Hypothalamus (tissue), 51 donors: ENCODE results near the gene BRCA1.
A peak's percentile ranks its signal among the peaks of the same experiment; 100 is the strongest.
"Not testable (repeated sequence)": the region's sequence is repeated elsewhere in the genome, so short reads cannot be mapped to it uniquely, and the experiment has no call there.

Source experiments
- DNase-seq, 51 donors: peaks; one replicate each; lab custom pipeline; 2025; lab: John Stamatoyannopoulos, UW

The BRCA1 gene

DNA sequence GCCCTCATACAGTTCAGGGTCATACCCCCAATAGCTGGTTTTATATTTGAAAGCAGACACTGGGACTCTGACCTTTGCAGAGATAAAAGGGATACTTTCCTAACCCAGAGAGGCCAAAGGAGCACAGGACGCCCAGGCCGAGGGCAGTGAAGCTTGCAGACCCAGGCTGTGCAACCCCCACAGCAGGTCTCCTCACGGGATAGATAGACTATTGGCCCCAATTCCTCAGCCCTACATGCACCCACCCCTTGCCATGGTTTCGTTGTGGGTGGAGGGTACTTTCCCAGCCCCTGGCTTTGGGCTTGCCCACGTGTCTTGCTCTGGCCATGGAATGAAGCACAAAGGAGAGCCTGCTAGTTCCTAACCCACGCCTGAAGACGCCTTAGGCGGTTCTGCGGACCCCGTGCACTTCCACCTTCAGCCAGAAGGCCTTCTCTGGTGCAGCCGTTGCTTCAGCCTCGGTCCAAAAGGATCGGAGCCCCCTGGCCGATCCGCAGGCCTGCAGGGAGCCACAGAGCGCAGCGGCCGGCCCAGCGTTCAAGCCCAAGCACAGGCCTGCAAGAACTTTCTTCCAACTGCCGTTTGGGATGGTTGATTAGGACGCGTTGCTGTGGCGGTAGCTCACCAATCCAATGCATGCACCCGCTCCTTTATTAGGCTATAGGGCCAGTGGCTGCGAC, 9.8 kb upstream of the BRCA1 start:
- no peak for DNase-seq

DNA sequence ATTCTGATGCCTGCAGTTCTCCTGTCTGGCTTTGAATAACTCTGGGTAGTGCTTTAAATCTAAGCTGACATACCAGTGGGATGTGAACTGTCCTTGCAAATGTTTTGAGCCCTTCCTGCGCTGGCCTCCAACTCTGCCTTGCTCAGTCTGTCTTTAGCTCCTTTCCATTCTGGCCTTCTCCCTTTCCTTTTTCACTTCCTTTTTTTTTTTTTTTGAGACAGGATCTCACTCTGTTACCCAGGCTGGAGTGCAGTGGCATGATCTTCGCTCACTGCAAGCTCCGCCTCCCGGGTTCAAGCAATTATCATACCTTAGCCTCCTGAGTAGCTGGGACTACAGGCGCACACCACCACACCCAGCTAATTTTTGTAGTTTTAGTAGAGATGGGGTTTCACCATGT, 8.3 kb upstream of the BRCA1 start:
- DNase-seq, result not testable (repeated sequence)

DNA sequence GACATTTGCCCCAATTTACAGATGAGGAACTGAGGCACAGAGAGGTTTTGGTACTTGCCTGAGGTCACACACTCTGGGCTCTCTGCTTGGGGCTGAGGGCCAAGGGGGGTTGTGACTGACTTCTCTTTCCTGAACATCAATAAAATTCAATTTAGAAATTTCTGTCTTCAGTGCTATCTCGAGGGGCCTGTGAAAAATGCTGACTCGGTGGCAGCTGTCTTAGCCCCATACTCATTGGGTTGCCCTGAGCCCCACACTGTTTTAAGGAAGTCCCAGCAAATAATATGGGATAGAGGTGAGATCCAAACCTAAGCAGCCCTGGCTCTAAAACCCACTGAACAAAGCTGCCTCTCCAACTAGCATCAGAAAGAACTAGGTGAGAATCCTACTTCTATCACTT, 7.0 kb upstream of the BRCA1 start:
- no peak for DNase-seq

DNA sequence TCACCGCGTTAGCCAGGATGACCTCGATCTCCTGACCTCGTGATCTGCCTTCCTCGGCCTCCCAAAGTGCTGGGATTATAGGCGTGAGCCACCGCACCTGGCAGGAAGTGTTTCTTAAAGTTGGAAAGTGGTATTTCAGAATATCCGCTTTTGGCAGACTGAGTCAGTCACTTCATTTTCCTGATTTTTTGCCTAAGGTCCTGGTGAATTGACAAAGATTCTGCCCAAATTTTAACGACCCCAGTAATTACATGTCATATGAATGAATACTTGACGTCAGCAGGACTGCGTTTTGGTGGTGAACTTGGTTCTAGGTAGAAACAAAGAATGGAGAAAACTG, 4.5 kb upstream of the BRCA1 start:
- DNase-seq, result no peak

DNA sequence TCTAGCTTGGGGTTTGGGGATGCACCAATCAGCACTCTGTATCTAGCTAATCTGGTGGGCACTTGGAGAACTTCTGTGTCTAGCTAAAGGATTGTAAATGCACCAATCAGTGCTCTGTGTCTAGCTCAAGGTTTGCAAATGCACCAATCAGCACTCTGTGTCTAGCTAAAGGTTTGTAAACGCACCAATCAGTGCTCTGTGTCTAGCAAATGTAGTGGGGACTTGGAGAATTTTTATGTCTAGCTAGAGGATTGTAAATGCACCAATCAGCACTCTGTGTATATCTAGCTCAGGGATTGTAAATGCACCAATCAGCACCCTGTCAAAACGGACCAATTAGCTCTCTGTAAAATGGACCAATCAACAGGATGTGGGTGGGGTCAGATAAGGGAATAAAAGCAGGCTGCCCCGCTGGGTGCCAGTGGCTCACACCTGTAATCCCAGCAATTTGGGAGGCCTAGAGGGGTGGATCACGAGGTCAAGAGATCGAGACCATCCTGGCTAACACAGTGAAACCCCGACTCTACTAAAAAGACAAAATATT, 2.2 kb upstream of the BRCA1 start:
- DNase-seq, result not testable (repeated sequence)

DNA sequence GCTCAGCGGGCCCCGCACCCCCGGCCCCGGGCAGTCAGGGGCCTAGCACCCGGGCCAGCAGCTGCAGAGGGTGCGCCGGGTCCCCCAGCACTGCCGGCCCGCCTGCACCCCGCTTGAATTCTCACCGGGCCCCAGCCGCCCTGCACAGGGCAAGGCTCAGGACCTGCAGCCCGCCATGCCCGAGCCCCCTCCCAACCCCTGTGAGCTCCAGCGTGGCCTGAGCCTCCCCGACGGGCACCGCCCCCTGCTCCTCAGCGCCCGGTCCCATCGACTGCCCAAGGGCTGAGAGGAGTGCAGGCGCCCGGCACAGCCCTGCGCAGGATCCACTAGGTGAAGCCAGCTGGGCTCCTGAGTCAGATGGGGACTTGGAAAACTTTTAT, 1.7 kb upstream of the BRCA1 start:
- no peak for DNase-seq

DNA sequence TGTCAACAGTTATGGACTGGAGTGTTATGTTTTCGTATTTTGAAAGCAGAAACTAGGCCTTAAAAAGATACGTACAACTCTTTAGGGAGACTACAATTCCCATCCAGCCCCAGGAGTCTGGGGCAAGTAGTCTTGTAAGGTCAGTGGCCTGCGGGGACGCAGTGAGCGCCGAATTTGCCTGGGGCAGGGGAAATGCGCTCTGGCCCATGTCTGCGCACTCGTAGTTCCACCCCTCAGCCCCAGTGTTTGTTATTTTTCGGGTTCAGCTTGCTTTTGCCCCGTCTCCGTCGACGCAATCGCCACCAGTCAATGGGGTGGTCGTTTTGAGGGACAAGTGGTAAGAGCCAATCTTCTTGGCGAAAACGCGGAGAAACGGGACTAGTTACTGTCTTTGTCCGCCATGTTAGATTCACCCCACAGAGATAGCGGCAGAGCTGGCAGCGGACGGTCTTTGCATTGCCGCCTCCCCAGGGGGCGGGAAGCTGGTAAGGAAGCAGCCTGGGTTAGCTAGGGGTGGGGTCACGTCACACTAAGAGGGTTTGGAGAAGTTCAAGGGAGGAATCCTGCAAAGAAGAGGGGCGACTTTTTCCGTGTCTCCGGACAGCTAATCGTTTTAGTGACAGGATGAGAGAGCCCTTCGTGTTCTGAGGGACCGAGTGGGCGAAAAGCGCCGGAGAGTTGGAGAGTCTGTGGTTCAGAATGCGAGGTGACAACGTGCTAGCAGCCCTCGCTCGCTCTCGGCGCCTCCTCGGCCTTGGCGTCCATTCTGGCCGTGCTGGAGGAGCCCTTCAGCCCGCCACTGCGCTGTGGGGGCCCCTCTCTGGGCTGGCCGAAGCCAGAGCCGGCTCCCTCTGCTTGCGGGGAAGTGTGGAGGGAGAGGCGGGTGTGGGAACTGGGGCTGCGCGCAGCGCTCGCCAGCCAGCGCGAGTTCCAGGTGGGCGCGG, 1.1 kb upstream of the BRCA1 start:
- no peak for DNase-seq

DNA sequence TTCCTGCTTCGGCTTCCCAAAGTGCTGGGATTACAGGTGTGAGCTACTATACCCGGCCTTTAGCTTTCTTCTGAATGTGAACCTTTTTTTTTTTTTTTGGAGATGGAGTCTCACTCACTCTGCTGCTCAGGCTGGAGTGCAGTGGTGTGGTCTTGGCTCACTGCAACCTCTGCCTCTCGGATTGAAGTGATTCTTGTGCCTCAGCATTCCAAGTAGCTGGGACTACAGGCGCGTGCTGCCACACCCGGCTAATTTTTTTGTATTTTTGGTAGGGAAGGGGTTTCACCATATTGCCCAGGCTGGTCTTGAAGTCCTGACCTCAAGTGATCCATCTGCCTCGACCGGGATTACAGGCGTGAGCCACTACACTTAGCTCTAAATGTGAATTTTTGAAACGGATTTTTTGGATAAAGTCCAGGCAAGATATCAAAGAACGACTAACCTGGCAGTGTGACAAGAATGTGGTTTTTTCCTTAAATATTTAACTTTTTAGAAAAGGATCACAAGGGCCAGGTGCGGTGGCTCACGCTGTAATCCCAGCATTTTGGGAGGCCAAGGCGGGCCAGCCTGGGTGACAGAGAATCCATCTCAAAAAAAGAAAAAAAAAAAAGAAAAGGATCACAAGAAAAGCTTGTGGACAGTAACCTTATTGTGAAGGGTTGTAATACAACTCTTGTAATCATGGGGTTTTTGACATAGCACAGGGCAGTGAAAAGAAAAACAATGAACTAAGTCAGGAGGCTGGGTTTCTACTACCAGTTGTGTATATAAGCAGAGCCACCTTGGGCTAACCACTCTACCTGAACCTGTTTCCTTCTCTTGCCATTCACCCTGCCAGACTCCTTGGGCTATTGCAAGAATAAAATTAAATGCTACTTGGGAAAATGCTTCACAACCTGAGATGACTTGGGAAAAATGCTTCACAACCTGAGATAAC, 6.2 kb downstream of the BRCA1 start:
- no peak for DNase-seq

DNA sequence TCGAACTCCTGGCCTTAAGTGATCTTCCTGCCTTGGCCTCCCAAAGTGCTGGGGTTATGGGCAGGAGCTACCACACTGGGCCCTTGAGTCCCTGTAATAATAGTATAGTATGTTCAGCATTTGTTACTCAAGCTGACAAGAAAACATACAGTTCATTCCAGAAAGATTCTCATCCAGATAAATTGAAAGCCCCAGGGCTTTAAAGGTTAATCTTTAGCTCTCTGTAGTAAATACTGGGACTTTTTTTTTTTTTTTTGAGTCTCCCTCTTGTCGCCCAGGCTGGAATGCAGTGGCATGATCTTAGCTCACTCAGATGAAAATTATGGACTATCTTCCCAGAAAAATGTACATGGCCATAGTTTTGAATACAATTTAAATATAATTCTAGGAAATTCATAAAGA, 11.0 kb downstream of the BRCA1 start:
- no peak for DNase-seq

DNA sequence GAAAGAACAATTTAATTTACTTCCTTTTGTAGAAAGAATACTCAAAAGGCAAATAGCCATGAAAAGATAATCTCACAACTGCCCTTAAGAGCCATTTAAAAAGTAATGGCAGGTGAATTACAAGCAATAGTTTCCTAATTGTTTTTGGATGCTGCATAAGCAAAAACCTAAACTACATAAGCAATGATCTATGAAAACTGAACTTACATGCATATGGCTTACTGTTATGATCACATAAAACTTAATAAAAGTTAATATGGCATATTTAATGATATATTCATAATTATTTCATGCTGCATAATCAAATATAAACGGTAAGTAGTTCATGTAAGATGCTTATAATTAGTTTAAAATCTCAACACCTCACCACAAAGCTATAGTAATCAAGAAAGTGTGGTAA, 18.6 kb downstream of the BRCA1 start:
- no peak for DNase-seq

DNA sequence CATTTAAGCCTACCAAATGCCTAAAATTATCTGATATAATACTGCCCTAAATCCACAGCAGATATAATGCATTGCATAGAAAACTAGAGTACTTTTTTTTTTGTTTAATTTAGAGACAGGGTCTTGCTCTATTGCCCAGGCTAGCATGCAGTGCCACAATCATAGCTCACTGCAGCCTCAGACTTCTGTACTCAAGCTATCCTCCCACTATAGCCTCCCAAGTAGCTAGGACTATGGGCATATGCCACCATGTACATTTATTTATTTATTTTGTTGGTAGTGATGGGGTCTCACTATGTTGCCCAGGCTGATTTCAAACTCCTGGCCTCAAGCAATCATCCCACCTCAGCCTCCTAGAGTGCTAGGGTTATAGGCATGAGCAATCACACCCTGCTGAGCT, 20.0 kb downstream of the BRCA1 start:
- DNase-seq, result no peak

DNA sequence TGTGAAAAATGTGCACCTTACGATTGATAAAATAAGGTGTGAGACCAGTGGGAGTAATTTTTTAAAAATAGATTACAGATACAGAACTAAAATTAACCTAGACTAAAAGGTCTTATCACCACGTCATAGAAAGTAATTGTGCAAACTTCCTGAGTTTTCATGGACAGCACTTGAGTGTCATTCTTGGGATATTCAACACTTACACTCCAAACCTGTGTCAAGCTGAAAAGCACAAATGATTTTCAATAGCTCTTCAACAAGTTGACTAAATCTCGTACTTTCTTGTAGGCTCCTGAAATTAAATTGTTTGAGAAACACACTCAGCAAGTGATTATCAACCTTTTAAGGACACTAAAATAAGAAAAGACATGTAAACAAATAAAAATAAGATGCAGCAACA, 20.5 kb downstream of the BRCA1 start:
- DNase-seq, result no peak

DNA sequence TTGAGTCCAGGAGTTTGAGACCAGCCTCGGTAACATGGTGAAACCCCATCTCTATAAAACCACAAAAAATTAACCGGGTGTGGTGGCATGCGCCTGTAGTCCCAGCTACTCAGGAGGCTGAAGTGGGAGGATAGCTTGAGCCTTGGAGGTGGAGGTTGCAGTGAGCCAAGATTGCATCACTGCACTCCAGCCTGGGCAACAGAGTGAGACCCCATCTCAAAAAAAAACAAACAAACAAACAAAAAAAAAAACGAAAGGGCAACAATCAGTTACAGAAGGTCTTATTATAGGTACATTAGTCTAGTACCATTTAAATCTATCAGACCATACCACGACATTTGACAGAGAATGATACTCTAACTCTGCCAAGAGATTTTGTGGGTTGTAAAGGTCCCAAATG, 29.8 kb downstream of the BRCA1 start:
- DNase-seq, result not testable (repeated sequence)

DNA sequence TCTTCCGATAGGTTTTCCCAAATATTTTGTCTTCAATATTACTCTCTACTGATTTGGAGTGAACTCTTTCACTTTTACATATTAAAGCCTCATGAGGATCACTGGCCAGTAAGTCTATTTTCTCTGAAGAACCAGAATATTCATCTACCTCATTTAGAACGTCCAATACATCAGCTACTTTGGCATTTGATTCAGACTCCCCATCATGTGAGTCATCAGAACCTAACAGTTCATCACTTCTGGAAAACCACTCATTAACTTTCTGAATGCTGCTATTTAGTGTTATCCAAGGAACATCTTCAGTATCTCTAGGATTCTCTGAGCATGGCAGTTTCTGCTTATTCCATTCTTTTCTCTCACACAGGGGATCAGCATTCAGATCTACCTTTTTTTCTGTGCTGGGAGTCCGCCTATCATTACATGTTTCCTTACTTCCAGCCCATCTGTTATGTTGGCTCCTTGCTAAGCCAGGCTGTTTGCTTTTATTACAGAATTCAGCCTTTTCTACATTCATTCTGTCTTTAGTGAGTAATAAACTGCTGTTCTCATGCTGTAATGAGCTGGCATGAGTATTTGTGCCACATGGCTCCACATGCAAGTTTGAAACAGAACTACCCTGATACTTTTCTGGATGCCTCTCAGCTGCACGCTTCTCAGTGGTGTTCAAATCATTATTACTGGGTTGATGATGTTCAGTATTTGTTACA, 30.9 kb downstream of the BRCA1 start:
- peak in 1 of 51 donors; percentile 13 for DNase-seq

DNA sequence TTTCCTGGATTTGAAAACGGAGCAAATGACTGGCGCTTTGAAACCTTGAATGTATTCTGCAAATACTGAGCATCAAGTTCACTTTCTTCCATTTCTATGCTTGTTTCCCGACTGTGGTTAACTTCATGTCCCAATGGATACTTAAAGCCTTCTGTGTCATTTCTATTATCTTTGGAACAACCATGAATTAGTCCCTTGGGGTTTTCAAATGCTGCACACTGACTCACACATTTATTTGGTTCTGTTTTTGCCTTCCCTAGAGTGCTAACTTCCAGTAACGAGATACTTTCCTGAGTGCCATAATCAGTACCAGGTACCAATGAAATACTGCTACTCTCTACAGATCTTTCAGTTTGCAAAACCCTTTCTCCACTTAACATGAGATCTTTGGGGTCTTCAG, 32.3 kb downstream of the BRCA1 start:
- no peak for DNase-seq

DNA sequence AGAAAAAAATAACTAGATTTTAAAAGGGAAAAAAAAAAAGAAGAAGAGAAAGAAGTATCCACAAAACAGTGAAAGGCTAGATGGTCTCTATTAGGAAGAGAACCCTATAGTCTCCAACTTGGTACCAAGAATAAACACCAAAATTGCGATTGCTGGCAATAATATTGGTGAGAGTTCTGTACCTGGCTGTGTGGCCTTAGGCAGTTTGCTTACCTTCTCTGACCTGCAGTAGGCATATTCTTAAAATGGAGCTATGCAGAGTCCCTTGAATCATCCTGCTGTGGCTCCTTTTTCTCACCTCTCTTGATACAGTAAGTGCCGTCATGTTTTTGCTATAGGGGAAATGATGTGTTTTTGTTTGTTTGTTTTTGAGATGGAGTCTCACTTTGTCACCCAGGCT, 35.1 kb downstream of the BRCA1 start:
- no peak for DNase-seq

DNA sequence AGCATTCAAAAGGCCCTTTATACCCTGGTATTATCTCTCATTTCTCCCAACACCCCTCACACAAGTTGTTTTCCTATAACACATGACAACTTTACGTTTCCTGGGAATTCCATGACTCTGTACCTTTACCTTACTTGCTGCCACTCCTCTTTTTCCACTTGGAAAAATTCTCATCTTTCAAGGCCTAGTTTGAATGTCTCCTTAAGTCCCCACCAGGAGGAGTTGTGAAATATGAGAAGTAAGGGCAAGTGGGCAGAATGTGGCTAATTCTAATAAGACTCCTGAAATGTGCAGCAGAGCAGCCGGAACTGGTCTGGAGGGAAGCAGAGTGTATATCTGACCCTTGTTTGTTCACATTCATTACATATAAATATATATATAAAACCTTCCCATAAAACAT, 39.7 kb downstream of the BRCA1 start:
- no peak for DNase-seq

DNA sequence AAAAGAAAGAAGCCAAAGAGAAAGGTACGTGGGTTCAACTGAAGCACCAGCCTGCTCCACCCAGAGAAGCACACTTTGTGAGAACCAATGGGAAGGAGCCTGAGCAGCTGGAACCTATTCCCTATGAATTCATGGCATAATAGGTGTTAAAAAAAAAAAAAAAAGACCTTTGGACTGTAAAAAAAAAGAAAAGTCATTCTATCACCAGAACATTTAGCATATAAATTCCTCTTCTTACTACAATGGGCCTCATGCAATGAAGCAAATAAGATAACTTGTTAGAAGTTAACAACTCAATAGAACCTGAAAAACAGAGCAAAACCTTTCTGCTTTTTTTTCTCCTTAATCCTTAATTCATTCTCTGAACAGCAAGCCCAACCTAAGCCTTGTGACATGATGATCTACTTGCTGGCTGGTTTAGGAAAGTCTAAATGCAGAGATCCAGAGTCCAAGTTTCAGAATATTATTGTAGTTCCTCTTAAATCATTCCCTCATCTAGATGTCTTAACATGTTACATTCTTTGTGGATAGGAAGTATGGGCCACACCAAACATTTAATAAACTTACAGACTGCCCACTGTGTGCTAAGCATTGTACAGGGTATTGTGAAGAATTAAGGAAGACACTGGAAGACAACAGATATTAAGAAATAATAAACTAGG, 45.4 kb downstream of the BRCA1 start:
- DNase-seq, result no peak

DNA sequence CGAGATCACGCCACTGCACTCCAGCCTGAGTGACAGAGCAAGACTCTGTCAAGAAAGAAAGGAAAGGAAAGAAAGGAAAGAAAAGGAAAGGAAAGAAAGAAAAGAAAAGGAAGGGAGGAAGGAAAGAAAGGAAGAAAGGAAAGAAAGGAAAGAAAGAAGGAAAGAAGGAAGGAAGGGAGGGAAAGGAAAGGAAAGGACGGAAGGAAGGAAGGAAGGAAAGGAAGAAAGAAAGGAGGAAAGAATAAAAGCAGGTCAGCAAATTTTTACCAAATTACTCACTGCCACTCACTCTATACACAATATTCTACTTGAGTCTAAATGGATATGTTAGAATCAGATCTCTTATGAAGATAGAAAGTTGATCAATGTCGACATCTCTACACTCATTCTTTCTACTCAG, 50.3 kb downstream of the BRCA1 start:
- no peak for DNase-seq

DNA sequence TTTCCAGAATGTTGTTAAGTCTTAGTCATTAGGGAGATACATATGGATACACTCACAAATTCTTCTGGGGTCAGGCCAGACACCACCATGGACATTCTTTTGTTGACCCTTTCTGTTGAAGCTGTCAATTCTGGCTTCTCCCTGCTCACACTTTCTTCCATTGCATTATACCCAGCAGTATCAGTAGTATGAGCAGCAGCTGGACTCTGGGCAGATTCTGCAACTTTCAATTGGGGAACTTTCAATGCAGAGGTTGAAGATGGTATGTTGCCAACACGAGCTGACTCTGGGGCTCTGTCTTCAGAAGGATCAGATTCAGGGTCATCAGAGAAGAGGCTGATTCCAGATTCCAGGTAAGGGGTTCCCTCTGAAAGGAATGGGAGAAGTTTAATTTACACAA, 54.3 kb downstream of the BRCA1 start:
- no peak for DNase-seq
